HepG2 (cell line): Measurements from ENCODE around the gene SYNGR4. TPM values are rescaled to one million over a fixed set of nuclear protein-coding genes. Genes with fewer than 3 reads are reported as not detected.

Experiments used
- ATAC-seq: fragments of 200-7000 bp; cut with Tn5 transposase; 3 replicates; pipeline ENCODE4 v1.9.1; 2020; ENCODE audit warnings: mild to moderate bottlenecking, moderate library complexity
- BruUV-seq: library from RNA; stranded (reverse); fragments of 400-500 nt; replicated peaks from 2 replicates; lab custom pipeline; 2021; lab: Mats Ljungman, UMichigan
- CTCF ChIA-PET: fragments of 300-600 bp; formaldehyde crosslinking; extraction: SDS; loops from one replicate; lab custom pipeline; 2021; ENCODE audit warnings: low total read pairs, inconsistent platforms, low intra/inter-chr PET ratio; lab: Yijun Ruan, JAX
- POLR2A ChIA-PET: fragments of 350-600 bp; sonication (Branson Sonifier 250); formaldehyde crosslinking; loops from one replicate; lab custom pipeline; 2020; ENCODE audit warnings: antibody characterized with exemption, inconsistent platforms; lab: Yijun Ruan, JAX
- DNase-seq: peaks from one replicate; pipeline ENCODE4 v3.0.0-alpha.2; 2015; ENCODE audit warnings: low spot score
- FAIRE-seq: peaks from 3 replicates; lab custom pipeline; 2011; peaks lifted over from hg19 to GRCh38; lab: Jason Lieb, UNC
- H2AFZ ChIP-seq: one replicate; pipeline ENCODE4 v1.6.1; 2011; ENCODE audit warnings: low read length, inconsistent platforms
- H3K27ac ChIP-seq: fragments of 300-600 bp; 3 replicates; pipeline ENCODE4 v1.8.0; 2011; ENCODE audit warnings: mixed run types, mild to moderate bottlenecking, mixed read lengths, low read length, inconsistent platforms; ENCODE audit not compliant: insufficient read depth; ENCODE audit errors: extremely low read length
- H3K27me3 ChIP-seq, 2 experiments: fragments of 200-600 bp in 1 of 2; 2 replicates in 1 of 2; 3 replicates in 1 of 2; pipeline versions ENCODE4 v1.6.0 to v1.8.0; 2011; ENCODE audit warnings: low read length in 2 of 2, mild to moderate bottlenecking in 2 of 2, moderate library complexity in 2 of 2, inconsistent platforms in 1 of 2; ENCODE audit not compliant: insufficient read depth in 2 of 2, control insufficient read depth in 1 of 2
- H3K36me3 ChIP-seq, 2 experiments: fragments of 200-600 bp in 1 of 2; replicated peaks in 1 of 2; 2 replicates in 1 of 2; 3 replicates in 1 of 2; pipeline versions ENCODE4 v1.5.1 to v1.8.0; 2011; ENCODE audit warnings: low read length in 2 of 2, inconsistent platforms in 1 of 2; ENCODE audit not compliant: insufficient read depth in 2 of 2, control insufficient read depth in 1 of 2
- H3K4me1 ChIP-seq: 2 replicates; pipeline ENCODE4 v1.5.1; 2012; ENCODE audit warnings: low read length, inconsistent platforms; ENCODE audit not compliant: insufficient read depth
- H3K4me2 ChIP-seq: 2 replicates; pipeline ENCODE4 v1.6.0; 2011; ENCODE audit warnings: low read depth, low read length, inconsistent platforms
- H3K4me3 ChIP-seq, 3 experiments: fragments of 200-600 bp in 1 of 3; sonication (generic), shearing (Covaris generic) in 1 of 3; replicated peaks in 1 of 3; 2 replicates each; pipeline ENCODE4 v1.5.1; 2011 to 2016; ENCODE audit warnings: low read length in 3 of 3, inconsistent platforms in 2 of 3, low read depth in 2 of 3, mild to moderate bottlenecking in 2 of 3, control low read depth in 1 of 3, mixed read lengths in 1 of 3; ENCODE audit not compliant: insufficient read depth in 1 of 3
- H3K79me2 ChIP-seq: one replicate; pipeline ENCODE4 v1.6.1; 2011; ENCODE audit warnings: low read length, inconsistent platforms; ENCODE audit not compliant: insufficient read depth
- H3K9ac ChIP-seq: 2 replicates; pipeline ENCODE4 v1.6.0; 2011; ENCODE audit warnings: mild to moderate bottlenecking, low read depth, low read length, inconsistent platforms; ENCODE audit not compliant: insufficient read depth
- H3K9me3 ChIP-seq: 2 replicates; pipeline ENCODE4 v1.5.1; 2012; ENCODE audit warnings: mild to moderate bottlenecking, low read length
- H4K20me1 ChIP-seq: 2 replicates; pipeline ENCODE4 v1.6.0; 2011; ENCODE audit warnings: inconsistent platforms, mild to moderate bottlenecking, low read length, moderate library complexity; ENCODE audit not compliant: insufficient read depth
- POLR2A ChIP-seq, 2 experiments: IDR thresholded peaks; 2 replicates each; pipeline ENCODE4 v1.6.1; 2011; ENCODE audit warnings: low read depth in 2 of 2, low read length in 2 of 2, mild to moderate bottlenecking in 1 of 2, moderate library complexity in 1 of 2; ENCODE audit not compliant: insufficient read depth in 1 of 2
- RBAK ChIP-seq: sonication (generic); formaldehyde crosslinking; IDR thresholded peaks from 2 replicates; pipeline ENCODE4 v1.5.1; 2020; ENCODE audit warnings: mild to moderate bottlenecking, missing genetic modification reagents
- SALL2 ChIP-seq: sonication (generic); formaldehyde crosslinking; IDR thresholded peaks from 2 replicates; pipeline ENCODE4 v1.8.1; 2023; ENCODE audit warnings: mild to moderate bottlenecking, missing genetic modification reagents, inconsistent platforms
- YY1 ChIP-seq: IDR thresholded peaks from 2 replicates; pipeline ENCODE4 v1.6.1; 2011; ENCODE audit warnings: low read length, low read depth, moderate library complexity, mild to moderate bottlenecking; ENCODE audit not compliant: insufficient read depth, insufficient replicate concordance
- ZNF407 ChIP-seq: sonication (generic); formaldehyde crosslinking; IDR thresholded peaks from one replicate; pipeline ENCODE4 v1.5.1; 2020; ENCODE audit warnings: mild to moderate bottlenecking, missing genetic modification reagents; ENCODE audit errors: not compliant biosample characterization
- ZNF510 ChIP-seq: sonication (generic); formaldehyde crosslinking; IDR thresholded peaks from 2 replicates; pipeline ENCODE4 v1.4.0; 2020; ENCODE audit warnings: low read depth, mild to moderate bottlenecking, missing genetic modification reagents
- ZNF850 ChIP-seq: sonication (generic); formaldehyde crosslinking; conservative IDR thresholded peaks from 2 replicates; pipeline ENCODE4 v1.9.0; 2021; ENCODE audit warnings: mild to moderate bottlenecking, missing genetic modification reagents
- WGBS: methylation state at CpG from one replicate; pipeline ENCODE4 v1.1.6; 2017; ENCODE audit warnings: low lambda C conversion rate; 5-methylcytosine and 5-hydroxymethylcytosine counted together
- in situ Hi-C: cut with HindIII; loops from 2 replicates; pipeline ENCODE4 v1.10.0; 2017; ENCODE audit warnings: low pct_unique_long_range_greater_than_20kb; ENCODE audit not compliant: extremely low pct_ligation_motif_present
- intact Hi-C: fragments of 100-400 bp; cut with micrococcal nuclease; formaldehyde crosslinking; loops from one replicate; pipeline ENCODE4 v1.10.0; 2022; ENCODE audit not compliant: unreplicated experiment
- polyA plus RNA-seq, 8 experiments: library from polyadenylated mRNA; depleted of rRNA in 3 of 8; stranded (reverse) in 7 of 8; unstranded in 1 of 8; fragments of >200 nt; fragmentation: Illumina TruSeq in 4 of 8; extraction: Trizol in 4 of 8; gene quantifications; 2 replicates each; pipeline versions ENCODE4 v1.2.1 to v1.2.3, GENCODE V29; 2011 to 2016; ENCODE audit warnings: low read depth in 4 of 8, missing spikeins in 1 of 8, mixed read lengths in 1 of 8; ENCODE audit not compliant: insufficient read depth in 1 of 8
- total RNA-seq, 5 experiments: library from RNA; depleted of rRNA; stranded (reverse); fragments of >200 nt; fragmentation: Illumina TruSeq; extraction: Trizol; gene quantifications; 2 replicates each; pipeline ENCODE4 v1.2.3, GENCODE V29; 2016; ENCODE audit warnings: low read depth in 1 of 5
- TF ChIP-seq, protein P1 (sequence below): sonication (generic); formaldehyde crosslinking; conservative IDR thresholded peaks from 2 replicates; pipeline ENCODE4 v1.4.0; 2020; ENCODE audit warnings: missing genetic modification reagents

Gene SYNGR4
- total and polyA plus RNA-seq, 2 of the 13 experiments (the other 11 are each of a cell fraction or from before 2014, with no cell fraction given), result not detected

GRCh38 chr19:48359123-48359522 is 5.0 kb upstream of the SYNGR4 start:
- peaks cover 0 to 2% of the 10 kb centered on the region in 2 experiments; a peak in 1 of 5 replicates for H3K36me3 ChIP-seq
- 93% methylated on average over 5 of the region's 5 CpGs for WGBS
- no peak overlapping the region for H3K27ac ChIP-seq
- H3K9ac ChIP-seq, result no peak overlapping the region
- POLR2A ChIA-PET, result no interaction called here
- H4K20me1 ChIP-seq, result no peaks in the 10 kb centered on the region
- intact Hi-C loops (loop anchor here (10.0 kb wide), 1 partner anchor 86 kb away; the partner anchor contains the start of gene GRWD1), in situ Hi-C loops (no loop called here)
- TF ChIP-seq ZNF510 (CRISPR knock-in tag), result no peak
- CTCF ChIA-PET, result no interaction called here
- H3K9me3 ChIP-seq, result no peaks in the 10 kb centered on the region
- no peak overlapping the region for H3K4me3 ChIP-seq
- ATAC-seq, result no peak
- H3K4me2 ChIP-seq, result no peak overlapping the region
- no TSS peak for BruUV-seq
- DNase-seq, result no peak
- peaks cover 40% of the 10 kb centered on the region for H3K4me1 ChIP-seq
- no peaks in the 10 kb centered on the region for H3K27me3 ChIP-seq
- FAIRE-seq, result no peak
- H3K79me2 ChIP-seq, result no peaks in the 10 kb centered on the region
- no peak overlapping the region for H2AFZ ChIP-seq

DNA sequence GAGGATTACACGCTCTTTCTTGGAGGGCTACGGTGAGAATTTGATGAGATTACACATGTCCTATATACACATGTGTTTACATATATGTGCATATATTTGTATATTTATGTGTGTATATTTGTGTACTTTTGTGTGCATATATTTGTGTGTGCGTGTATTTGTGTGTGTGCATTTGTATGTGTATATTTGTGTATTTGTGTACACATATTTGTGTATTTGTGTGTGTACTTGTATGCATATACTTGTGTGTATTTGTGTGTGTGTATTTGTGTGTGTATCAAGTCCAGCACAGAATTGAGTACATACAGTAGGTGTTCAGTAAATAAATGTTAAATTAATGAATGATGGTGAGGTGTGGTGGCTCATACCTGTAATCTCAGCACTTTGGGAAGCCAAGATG is 2.3 kb upstream of the SYNGR4 start:
- Histone ChIP-seq H3K4me2 (no peak overlapping the region), H3K27me3 (no peaks in the 10 kb centered on the region), H4K20me1 (no peaks in the 10 kb centered on the region), H3K4me3 (no peak overlapping the region), H3K9me3 (no peaks in the 10 kb centered on the region), H3K79me2 (no peaks in the 10 kb centered on the region), H3K36me3 (peaks cover 0 to 2% of the 10 kb centered on the region in 2 experiments; a peak in 1 of 5 replicates), H3K27ac (no peak overlapping the region), H3K9ac (no peak overlapping the region), H2AFZ (no peak overlapping the region), H3K4me1 (peaks cover 28% of the 10 kb centered on the region)
- POLR2A ChIA-PET, result no interaction called here
- no peak for ATAC-seq
- CTCF ChIA-PET, result no interaction called here
- no peak for FAIRE-seq
- intact Hi-C loops, result no loop called here
- no TSS peak for BruUV-seq
- no peak for DNase-seq
- in situ Hi-C loops, result no loop called here
- 96% methylated on average over 3 of the region's 3 CpGs for WGBS
- TF ChIP-seq POLR2A (IDR thresholded peaks at IDR 0.05; ENCODE audit: insufficient read depth in 1 of 2, low read depth in 2 of 2, low read length in 2 of 2), result no peak
- TF ChIP-seq YY1, result no peak
- TF ChIP-seq ZNF407 (CRISPR knock-in tag), result no peak
- no peak for TF ChIP-seq RBAK (CRISPR knock-in tag)
- TF ChIP-seq, protein P1, sequence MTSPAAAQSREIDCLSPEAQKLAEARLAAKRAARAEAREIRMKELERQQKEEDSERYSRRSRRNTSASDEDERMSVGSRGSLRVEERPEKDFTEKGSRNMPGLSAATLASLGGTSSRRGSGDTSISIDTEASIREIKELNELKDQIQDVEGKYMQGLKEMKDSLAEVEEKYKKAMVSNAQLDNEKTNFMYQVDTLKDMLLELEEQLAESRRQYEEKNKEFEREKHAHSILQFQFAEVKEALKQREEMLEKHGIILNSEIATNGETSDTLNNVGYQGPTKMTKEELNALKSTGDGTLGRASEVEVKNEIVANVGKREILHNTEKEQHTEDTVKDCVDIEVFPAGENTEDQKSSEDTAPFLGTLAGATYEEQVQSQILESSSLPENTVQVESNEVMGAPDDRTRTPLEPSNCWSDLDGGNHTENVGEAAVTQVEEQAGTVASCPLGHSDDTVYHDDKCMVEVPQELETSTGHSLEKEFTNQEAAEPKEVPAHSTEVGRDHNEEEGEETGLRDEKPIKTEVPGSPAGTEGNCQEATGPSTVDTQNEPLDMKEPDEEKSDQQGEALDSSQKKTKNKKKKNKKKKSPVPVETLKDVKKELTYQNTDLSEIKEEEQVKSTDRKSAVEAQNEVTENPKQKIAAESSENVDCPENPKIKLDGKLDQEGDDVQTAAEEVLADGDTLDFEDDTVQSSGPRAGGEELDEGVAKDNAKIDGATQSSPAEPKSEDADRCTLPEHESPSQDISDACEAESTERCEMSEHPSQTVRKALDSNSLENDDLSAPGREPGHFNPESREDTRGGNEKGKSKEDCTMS (CRISPR knock-in tag), result no peak
- TF ChIP-seq ZNF850 (CRISPR knock-in tag), result no peak
- no peak for TF ChIP-seq SALL2 (CRISPR knock-in tag)
